ENCODE results near the gene RAB6B. TPM values are rescaled to one million over a fixed set of nuclear protein-coding genes. Genes with fewer than 3 reads are reported as not detected.

RAB6B gene
- total RNA-seq, 1 experiment from 2014 or later: 0.86 TPM

DNA sequence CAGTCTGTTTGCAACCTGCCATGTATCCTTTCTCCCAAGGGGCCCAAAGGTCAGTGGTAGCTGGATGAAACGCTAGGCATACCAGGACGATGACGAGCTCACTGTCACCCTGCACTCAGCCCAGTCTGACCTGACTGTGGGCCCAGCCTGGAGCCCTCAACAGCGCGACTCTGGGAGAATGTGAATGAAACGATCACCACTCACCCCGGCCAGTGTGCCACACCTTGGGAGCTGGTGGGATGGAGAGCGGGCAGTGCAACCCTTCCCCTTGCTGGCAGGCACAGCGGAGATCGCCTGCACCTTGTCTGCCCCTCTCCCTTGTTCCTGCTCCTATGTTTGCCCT is 62.9 kb downstream of the RAB6B start:
- Histone ChIP-seq H3K9me3 (ENCODE audit: low read depth, low read length, poor library complexity, severe bottlenecking) (no peaks in the 10 kb centered on the region), H3K27me3 (replicated peaks; ENCODE audit: insufficient read depth, low read depth, low read length, poor library complexity) (no peaks in the 10 kb centered on the region), H3K4me3 (ENCODE audit: low read depth, low read length, poor library complexity, severe bottlenecking) (no peak overlapping the region), H3K36me3 (ENCODE audit: insufficient read depth, low read length, poor library complexity, severe bottlenecking) (no peaks in the 10 kb centered on the region), H3K4me1 (ENCODE audit: insufficient read depth, low read length, poor library complexity, severe bottlenecking) (no peaks in the 10 kb centered on the region), H3K27ac (ENCODE audit: low read depth, low read length, poor library complexity, severe bottlenecking) (no peak overlapping the region)
- CTCF ChIA-PET: no interaction called here
- BruUV-seq (replicated peaks): no TSS peak
- intact Hi-C loops (cut with micrococcal nuclease; ENCODE audit: unreplicated experiment): no loop called here
- POLR2A ChIA-PET (ENCODE audit: low non-redundant PET): no interaction called here
- no peak for TF ChIP-seq EZH2 (IDR thresholded peaks at IDR 0.05; ENCODE audit: borderline replicate concordance, low read depth, low read length, poor library complexity, severe bottlenecking)
- TF ChIP-seq, protein P1, sequence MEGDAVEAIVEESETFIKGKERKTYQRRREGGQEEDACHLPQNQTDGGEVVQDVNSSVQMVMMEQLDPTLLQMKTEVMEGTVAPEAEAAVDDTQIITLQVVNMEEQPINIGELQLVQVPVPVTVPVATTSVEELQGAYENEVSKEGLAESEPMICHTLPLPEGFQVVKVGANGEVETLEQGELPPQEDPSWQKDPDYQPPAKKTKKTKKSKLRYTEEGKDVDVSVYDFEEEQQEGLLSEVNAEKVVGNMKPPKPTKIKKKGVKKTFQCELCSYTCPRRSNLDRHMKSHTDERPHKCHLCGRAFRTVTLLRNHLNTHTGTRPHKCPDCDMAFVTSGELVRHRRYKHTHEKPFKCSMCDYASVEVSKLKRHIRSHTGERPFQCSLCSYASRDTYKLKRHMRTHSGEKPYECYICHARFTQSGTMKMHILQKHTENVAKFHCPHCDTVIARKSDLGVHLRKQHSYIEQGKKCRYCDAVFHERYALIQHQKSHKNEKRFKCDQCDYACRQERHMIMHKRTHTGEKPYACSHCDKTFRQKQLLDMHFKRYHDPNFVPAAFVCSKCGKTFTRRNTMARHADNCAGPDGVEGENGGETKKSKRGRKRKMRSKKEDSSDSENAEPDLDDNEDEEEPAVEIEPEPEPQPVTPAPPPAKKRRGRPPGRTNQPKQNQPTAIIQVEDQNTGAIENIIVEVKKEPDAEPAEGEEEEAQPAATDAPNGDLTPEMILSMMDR (conservative IDR thresholded peaks at IDR 0.05; ENCODE audit: low read depth, low read length): no peak
- no peak for DNase-seq (ENCODE audit: low spot score)

DNA sequence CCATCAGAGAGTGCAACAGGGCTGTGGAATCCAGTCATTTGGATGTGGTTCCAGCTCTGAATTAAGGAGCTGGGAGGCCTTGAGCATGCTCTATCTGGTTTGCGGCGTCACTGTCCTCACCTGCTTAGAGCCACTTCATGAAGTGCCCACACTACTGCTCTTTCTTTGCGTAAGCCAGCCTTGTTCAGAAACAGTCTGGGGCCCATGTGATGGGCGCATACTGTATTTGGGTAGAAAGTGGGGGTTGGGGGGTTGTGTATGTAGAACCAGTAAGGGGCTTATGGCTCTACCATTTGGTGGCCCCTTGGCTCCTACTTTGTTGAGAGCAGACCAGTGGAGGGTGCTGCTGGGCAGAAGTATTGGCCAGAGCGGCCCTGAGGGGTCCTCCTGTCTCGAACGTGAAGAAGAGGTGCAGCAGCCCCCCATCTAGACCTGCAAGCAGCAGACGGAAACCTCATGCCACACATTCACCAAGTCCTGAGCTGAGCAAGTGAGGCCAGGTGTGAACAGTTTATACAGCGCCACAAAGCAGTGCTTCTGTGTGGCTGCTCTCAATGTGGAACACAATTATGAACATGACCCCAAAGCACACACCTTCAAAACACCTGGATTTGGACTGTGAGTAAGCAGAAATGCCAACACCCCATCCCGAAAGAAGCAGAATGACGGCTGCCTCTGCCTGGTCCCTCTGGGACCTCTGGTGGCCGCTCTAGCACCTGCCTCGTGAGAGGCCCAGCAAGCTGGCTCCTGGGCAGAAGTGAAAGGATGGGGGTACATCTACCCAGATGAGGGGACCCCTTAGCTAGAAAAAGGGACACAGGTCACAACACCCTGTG is 63.5 kb downstream of the RAB6B start:
- TF ChIP-seq, protein P1 (conservative IDR thresholded peaks at IDR 0.05; ENCODE audit: low read depth, low read length): no peak
- TF ChIP-seq EZH2 (IDR thresholded peaks at IDR 0.05; ENCODE audit: borderline replicate concordance, low read depth, low read length, poor library complexity, severe bottlenecking): no peak
- no peaks in the 10 kb centered on the region for H3K27me3 ChIP-seq (replicated peaks; ENCODE audit: insufficient read depth, low read depth, low read length, poor library complexity)
- ChIA-PET POLR2A (ENCODE audit: low non-redundant PET) (no interaction called here), CTCF (no interaction called here)
- intact Hi-C loops (cut with micrococcal nuclease; ENCODE audit: unreplicated experiment): no loop called here
- H3K9me3 ChIP-seq (ENCODE audit: low read depth, low read length, poor library complexity, severe bottlenecking): no peaks in the 10 kb centered on the region
- BruUV-seq (replicated peaks): no TSS peak
- H3K36me3 ChIP-seq (ENCODE audit: insufficient read depth, low read length, poor library complexity, severe bottlenecking): no peaks in the 10 kb centered on the region
- no peak for DNase-seq (ENCODE audit: low spot score)
- no peaks in the 10 kb centered on the region for H3K4me1 ChIP-seq (ENCODE audit: insufficient read depth, low read length, poor library complexity, severe bottlenecking)
- no peak overlapping the region for H3K4me3 ChIP-seq (ENCODE audit: low read depth, low read length, poor library complexity, severe bottlenecking)
- H3K27ac ChIP-seq (ENCODE audit: low read depth, low read length, poor library complexity, severe bottlenecking): no peak overlapping the region

DNA sequence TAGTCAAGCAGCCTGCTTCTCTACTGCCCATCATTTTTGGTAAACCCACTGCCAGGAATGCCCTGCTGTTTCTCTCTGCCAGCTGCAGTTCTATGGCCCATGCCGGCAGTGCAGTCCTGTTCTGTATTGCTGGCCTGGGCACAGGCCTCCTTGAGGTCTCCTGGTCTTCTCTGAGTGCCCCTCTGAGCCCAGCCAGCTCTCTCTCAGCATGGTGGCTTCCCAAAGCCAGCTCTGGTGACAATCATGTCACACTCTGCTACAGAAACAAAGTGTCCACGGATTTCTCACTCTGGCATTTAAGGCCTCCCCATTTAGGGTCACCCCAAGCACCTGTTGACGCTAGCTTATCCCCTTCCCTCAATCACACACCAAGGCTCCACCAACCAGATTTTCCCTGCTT is 65.6 kb downstream of the RAB6B start:
- no peak for DNase-seq (ENCODE audit: low spot score)
- BruUV-seq (replicated peaks): no TSS peak
- Histone ChIP-seq H3K27me3 (replicated peaks; ENCODE audit: insufficient read depth, low read depth, low read length, poor library complexity) (no peaks in the 10 kb centered on the region), H3K9me3 (ENCODE audit: low read depth, low read length, poor library complexity, severe bottlenecking) (no peaks in the 10 kb centered on the region), H3K4me3 (ENCODE audit: low read depth, low read length, poor library complexity, severe bottlenecking) (no peak overlapping the region), H3K36me3 (ENCODE audit: insufficient read depth, low read length, poor library complexity, severe bottlenecking) (no peaks in the 10 kb centered on the region), H3K27ac (ENCODE audit: low read depth, low read length, poor library complexity, severe bottlenecking) (no peak overlapping the region), H3K4me1 (ENCODE audit: insufficient read depth, low read length, poor library complexity, severe bottlenecking) (no peaks in the 10 kb centered on the region)
- ChIA-PET CTCF (no interaction called here), POLR2A (ENCODE audit: low non-redundant PET) (no interaction called here)
- TF ChIP-seq, protein P1 (conservative IDR thresholded peaks at IDR 0.05; ENCODE audit: low read depth, low read length): no peak
- no peak for TF ChIP-seq EZH2 (IDR thresholded peaks at IDR 0.05; ENCODE audit: borderline replicate concordance, low read depth, low read length, poor library complexity, severe bottlenecking)
- intact Hi-C loops (cut with micrococcal nuclease; ENCODE audit: unreplicated experiment): no loop called here
